ENCODE measurements around the gene DGKI.

The DGKI gene

DNA sequence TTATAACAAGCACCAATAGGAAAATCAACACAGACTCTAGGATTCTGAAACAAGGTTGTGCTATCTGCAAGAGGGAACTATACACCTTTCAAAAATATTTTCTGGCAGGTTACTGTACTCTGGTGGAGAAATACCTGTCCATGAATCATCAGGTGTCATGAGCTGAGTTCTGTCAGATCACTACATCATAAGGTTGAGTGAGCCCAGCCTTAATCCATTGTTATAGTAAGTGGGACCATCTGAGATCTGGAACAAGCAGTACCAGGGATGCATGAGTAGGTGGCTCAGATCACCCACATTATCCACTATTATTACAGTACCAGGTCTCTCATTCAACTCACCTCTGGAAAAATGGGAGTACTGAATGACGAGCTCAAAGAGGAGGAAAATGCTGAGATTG is 212.4 kb downstream of the DGKI start:
- Histone ChIP-seq H3K4me2 (ENCODE audit: low read depth, low read length, poor library complexity, severe bottlenecking) (no peak overlapping the region), H3K27ac (ENCODE audit: low read depth, low read length) (no peak overlapping the region), H3F3A (ENCODE audit: insufficient read depth) (no peaks in the 10 kb centered on the region), H3K27me3 (ENCODE audit: low read length) (no peaks in the 10 kb centered on the region), H3K9me3 (ENCODE audit: insufficient read depth, low read length) (no peaks in the 10 kb centered on the region), H3K9ac (ENCODE audit: low read length) (no peak overlapping the region), H3K9me2 (replicated peaks; ENCODE audit: insufficient read depth, low read length) (no peaks in the 10 kb centered on the region), H2AFZ (ENCODE audit: low read depth, low read length, severe bottlenecking) (no peak overlapping the region), H3K36me3 (ENCODE audit: low read length) (no peaks in the 10 kb centered on the region), H3K4me3 (ENCODE audit: insufficient read depth, low read length, poor library complexity, severe bottlenecking) (no peak overlapping the region), H3K79me2 (ENCODE audit: insufficient read depth, low read length) (no peaks in the 10 kb centered on the region), H4K20me1 (ENCODE audit: low read depth, low read length) (no peaks in the 10 kb centered on the region)
- no peak for TF ChIP-seq EZH2phosphoT487 (conservative IDR thresholded peaks at IDR 0.05; ENCODE audit: low read length)
- TF ChIP-seq, protein P1, sequence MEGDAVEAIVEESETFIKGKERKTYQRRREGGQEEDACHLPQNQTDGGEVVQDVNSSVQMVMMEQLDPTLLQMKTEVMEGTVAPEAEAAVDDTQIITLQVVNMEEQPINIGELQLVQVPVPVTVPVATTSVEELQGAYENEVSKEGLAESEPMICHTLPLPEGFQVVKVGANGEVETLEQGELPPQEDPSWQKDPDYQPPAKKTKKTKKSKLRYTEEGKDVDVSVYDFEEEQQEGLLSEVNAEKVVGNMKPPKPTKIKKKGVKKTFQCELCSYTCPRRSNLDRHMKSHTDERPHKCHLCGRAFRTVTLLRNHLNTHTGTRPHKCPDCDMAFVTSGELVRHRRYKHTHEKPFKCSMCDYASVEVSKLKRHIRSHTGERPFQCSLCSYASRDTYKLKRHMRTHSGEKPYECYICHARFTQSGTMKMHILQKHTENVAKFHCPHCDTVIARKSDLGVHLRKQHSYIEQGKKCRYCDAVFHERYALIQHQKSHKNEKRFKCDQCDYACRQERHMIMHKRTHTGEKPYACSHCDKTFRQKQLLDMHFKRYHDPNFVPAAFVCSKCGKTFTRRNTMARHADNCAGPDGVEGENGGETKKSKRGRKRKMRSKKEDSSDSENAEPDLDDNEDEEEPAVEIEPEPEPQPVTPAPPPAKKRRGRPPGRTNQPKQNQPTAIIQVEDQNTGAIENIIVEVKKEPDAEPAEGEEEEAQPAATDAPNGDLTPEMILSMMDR (IDR thresholded peaks at IDR 0.05; ENCODE audit: insufficient read depth, low read length, poor library complexity, severe bottlenecking): no peak

DNA sequence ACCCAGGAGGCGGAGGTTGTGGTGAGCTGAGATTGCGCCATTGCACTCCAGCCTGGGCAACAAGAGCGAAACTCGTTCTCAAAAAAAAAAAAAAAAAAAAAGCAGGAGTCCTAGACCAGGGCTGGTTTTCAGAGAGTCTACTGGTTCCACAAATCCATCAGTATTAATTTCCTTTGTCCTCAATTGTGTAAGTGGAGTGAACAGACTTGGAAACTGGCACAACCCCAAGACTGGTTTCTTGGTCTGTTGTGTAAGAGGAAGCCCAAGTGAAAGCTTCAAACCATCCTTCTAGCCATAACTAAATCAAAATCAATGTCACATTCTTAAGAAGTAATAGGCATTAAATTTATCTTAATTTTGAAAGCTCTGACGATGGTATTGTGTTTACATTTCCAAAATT is 213.6 kb downstream of the DGKI start:
- Histone ChIP-seq H3K9me3 (ENCODE audit: insufficient read depth, low read length) (no peaks in the 10 kb centered on the region), H3K36me3 (ENCODE audit: low read length) (no peaks in the 10 kb centered on the region), H3K4me2 (ENCODE audit: low read depth, low read length, poor library complexity, severe bottlenecking) (no peak overlapping the region), H3K9me2 (replicated peaks; ENCODE audit: insufficient read depth, low read length) (no peaks in the 10 kb centered on the region), H3K4me3 (ENCODE audit: insufficient read depth, low read length, poor library complexity, severe bottlenecking) (no peak overlapping the region), H3K27me3 (ENCODE audit: low read length) (no peaks in the 10 kb centered on the region), H3K79me2 (ENCODE audit: insufficient read depth, low read length) (no peaks in the 10 kb centered on the region), H3F3A (ENCODE audit: insufficient read depth) (no peaks in the 10 kb centered on the region), H3K27ac (ENCODE audit: low read depth, low read length) (no peak overlapping the region), H4K20me1 (ENCODE audit: low read depth, low read length) (no peaks in the 10 kb centered on the region), H2AFZ (ENCODE audit: low read depth, low read length, severe bottlenecking) (no peak overlapping the region), H3K9ac (ENCODE audit: low read length) (no peak overlapping the region)
- no peak for TF ChIP-seq EZH2phosphoT487 (conservative IDR thresholded peaks at IDR 0.05; ENCODE audit: low read length)
- TF ChIP-seq, protein P1 (IDR thresholded peaks at IDR 0.05; ENCODE audit: insufficient read depth, low read length, poor library complexity, severe bottlenecking): no peak

DNA sequence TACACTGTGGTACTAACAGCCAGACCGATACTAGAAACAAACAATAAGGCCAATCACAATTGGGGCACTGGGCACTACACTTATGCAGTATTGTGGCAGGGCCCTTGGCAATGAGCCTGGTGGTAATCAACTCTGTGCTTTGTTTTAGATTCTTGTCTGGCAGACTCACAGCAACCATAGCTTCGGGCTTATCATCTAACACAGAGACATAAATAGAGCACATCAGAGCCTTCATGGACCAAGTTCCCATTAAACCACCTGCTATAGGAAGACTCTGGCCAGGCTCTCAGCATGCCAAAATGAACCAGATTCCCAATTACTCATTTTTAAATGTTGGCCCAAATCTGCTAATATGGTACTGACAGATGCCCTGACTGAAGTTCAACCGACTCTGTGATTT is 218.6 kb downstream of the DGKI start:
- no peaks in the 10 kb centered on the region for H4K20me1 ChIP-seq (ENCODE audit: low read depth, low read length)
- no peaks in the 10 kb centered on the region for H3K9me3 ChIP-seq (ENCODE audit: insufficient read depth, low read length)
- no peak overlapping the region for H2AFZ ChIP-seq (ENCODE audit: low read depth, low read length, severe bottlenecking)
- no peak overlapping the region for H3K27ac ChIP-seq (ENCODE audit: low read depth, low read length)
- no peaks in the 10 kb centered on the region for H3K36me3 ChIP-seq (ENCODE audit: low read length)
- H3K9ac ChIP-seq (ENCODE audit: low read length): no peak overlapping the region
- no peaks in the 10 kb centered on the region for H3F3A ChIP-seq (ENCODE audit: insufficient read depth)
- H3K79me2 ChIP-seq (ENCODE audit: insufficient read depth, low read length): no peaks in the 10 kb centered on the region
- no peaks in the 10 kb centered on the region for H3K9me2 ChIP-seq (replicated peaks; ENCODE audit: insufficient read depth, low read length)
- no peak overlapping the region for H3K4me3 ChIP-seq (ENCODE audit: insufficient read depth, low read length, poor library complexity, severe bottlenecking)
- TF ChIP-seq EZH2phosphoT487 (conservative IDR thresholded peaks at IDR 0.05; ENCODE audit: low read length): no peak
- TF ChIP-seq, protein P1 (IDR thresholded peaks at IDR 0.05; ENCODE audit: insufficient read depth, low read length, poor library complexity, severe bottlenecking): no peak
- no peak overlapping the region for H3K4me2 ChIP-seq (ENCODE audit: low read depth, low read length, poor library complexity, severe bottlenecking)
- H3K27me3 ChIP-seq (ENCODE audit: low read length): no peaks in the 10 kb centered on the region
